Transverse colon (tissue), 4 donors: ENCODE measurements around the gene RPL13A. TPM values are rescaled to one million over a fixed set of nuclear protein-coding genes. Genes with fewer than 3 reads are reported as not detected.

Source experiments
- DNase-seq: peaks from one replicate; pipeline ENCODE4 v3.0.0-alpha.2; 2019
- H3K27ac ChIP-seq, 4 donors: fragments of 200-600 bp; sonication (generic); 2 replicates each; pipeline ENCODE4 v1.5.1; 2016 to 2018; ENCODE audit warnings: inconsistent platforms in 4 of 4
- H3K27me3 ChIP-seq: fragments of 200-600 bp; sonication (generic); 2 replicates; pipeline ENCODE4 v1.5.1; 2017; ENCODE audit warnings: inconsistent platforms
- H3K36me3 ChIP-seq, 4 donors: fragments of 200-600 bp; sonication (generic); 2 replicates each; pipeline ENCODE4 v1.5.1; 2017 to 2019; ENCODE audit warnings: inconsistent platforms in 4 of 4
- H3K4me1 ChIP-seq, 4 donors: fragments of 200-600 bp; sonication (generic); 2 replicates each; pipeline ENCODE4 v1.5.1; 2017 to 2020; ENCODE audit warnings: inconsistent platforms in 4 of 4
- H3K4me3 ChIP-seq, 4 donors: fragments of 200-600 bp; sonication (generic); 1 replicate in 1 of 4; 2 replicates in 3 of 4; pipeline versions ENCODE4 v1.5.1 to v1.6.1; 2017 to 2019; ENCODE audit warnings: inconsistent platforms in 4 of 4
- H3K9me3 ChIP-seq, 2 donors: fragments of 200-600 bp; sonication (generic); 2 replicates each; pipeline ENCODE4 v1.5.1; 2017 to 2019; ENCODE audit warnings: inconsistent platforms in 2 of 2
- EP300 ChIP-seq: sonication (generic); formaldehyde crosslinking; IDR thresholded peaks from one replicate; pipeline ENCODE4 v1.6.1; 2017; ENCODE audit warnings: antibody characterized with exemption, low read depth
- POLR2A ChIP-seq: fragments of 450-650 bp; IDR thresholded peaks from one replicate; pipeline ENCODE4 v1.6.1; 2016; ENCODE audit warnings: antibody characterized with exemption, mild to moderate bottlenecking, moderate library complexity
- POLR2AphosphoS5 ChIP-seq, 3 donors: sonication (generic); formaldehyde crosslinking; IDR thresholded peaks; one replicate each; pipeline ENCODE4 v1.6.1; 2016; ENCODE audit warnings: antibody characterized with exemption in 3 of 3
- WGBS, 2 donors: methylation state at CpG; one replicate each; pipeline ENCODE4 v1.1.5; 2018; ENCODE audit warnings: low coverage in 1 of 2; 5-methylcytosine and 5-hydroxymethylcytosine counted together
- in situ Hi-C, 4 donors: fragments of 200-750 bp; cut with MboI; loops; one replicate each; pipeline versions ENCODE4 v1.15.0 to v1.15.1; 2017; ENCODE audit warnings: low sequenced_read_pairs in 3 of 4, low pct_ligation_motif_present in 1 of 4, low pct_unique_long_range_greater_than_20kb in 1 of 4
- intact Hi-C: fragments of 100-400 bp; cut with DNase I; formaldehyde crosslinking; loops from one replicate; pipeline ENCODE4 v1.15.1; 2023; ENCODE audit warnings: low total_unique reads
- total RNA-seq, 4 donors: library from RNA; depleted of rRNA; stranded (reverse); fragments of >200 nt; gene quantifications; one replicate each; pipeline ENCODE4 v1.1.0, GENCODE V29; 2016
- TF ChIP-seq, protein P1 (sequence below), 5 experiments: fragments of 200-600 bp in 3 of 5; fragments of 450-650 bp in 2 of 5; sonication (generic) in 3 of 5; IDR thresholded peaks; 1 replicate in 2 of 5; 2 replicates in 3 of 5; pipeline ENCODE4 v1.5.1; 2016 to 2017; ENCODE audit warnings: antibody characterized with exemption in 5 of 5, inconsistent platforms in 3 of 5, mild to moderate bottlenecking in 2 of 5, moderate library complexity in 1 of 5

RPL13A gene
- total RNA-seq, 4 donors from 2014 or later = 1,219 to 2,956 (median 2,884) TPM

DNA sequence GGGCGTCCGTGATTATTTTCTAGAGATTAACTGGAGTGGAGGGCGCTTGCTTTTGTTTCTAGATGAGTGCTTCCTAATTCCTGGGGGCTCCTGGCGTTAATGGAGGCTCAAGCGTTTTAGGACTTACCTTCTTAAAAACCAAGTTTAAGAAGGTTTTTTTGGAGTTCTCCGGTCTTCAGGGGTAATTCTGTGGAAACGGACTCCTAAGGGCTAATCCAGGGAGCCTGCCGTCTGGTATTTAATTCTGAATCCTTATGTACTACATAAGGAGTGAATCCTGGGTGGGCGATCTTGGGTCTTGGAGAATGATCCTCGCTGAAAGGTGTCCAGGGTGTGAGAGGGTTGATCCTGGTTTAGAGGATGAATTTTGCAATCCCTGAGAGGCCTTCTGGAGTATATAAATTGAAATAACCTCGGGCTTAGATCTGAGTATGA, 9.2 kb downstream of the RPL13A start:
- TF ChIP-seq, protein P1, sequence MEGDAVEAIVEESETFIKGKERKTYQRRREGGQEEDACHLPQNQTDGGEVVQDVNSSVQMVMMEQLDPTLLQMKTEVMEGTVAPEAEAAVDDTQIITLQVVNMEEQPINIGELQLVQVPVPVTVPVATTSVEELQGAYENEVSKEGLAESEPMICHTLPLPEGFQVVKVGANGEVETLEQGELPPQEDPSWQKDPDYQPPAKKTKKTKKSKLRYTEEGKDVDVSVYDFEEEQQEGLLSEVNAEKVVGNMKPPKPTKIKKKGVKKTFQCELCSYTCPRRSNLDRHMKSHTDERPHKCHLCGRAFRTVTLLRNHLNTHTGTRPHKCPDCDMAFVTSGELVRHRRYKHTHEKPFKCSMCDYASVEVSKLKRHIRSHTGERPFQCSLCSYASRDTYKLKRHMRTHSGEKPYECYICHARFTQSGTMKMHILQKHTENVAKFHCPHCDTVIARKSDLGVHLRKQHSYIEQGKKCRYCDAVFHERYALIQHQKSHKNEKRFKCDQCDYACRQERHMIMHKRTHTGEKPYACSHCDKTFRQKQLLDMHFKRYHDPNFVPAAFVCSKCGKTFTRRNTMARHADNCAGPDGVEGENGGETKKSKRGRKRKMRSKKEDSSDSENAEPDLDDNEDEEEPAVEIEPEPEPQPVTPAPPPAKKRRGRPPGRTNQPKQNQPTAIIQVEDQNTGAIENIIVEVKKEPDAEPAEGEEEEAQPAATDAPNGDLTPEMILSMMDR (IDR thresholded peaks at IDR 0.05) = no peak
- no peak for TF ChIP-seq POLR2A
- no peak for TF ChIP-seq EP300
- TF ChIP-seq POLR2AphosphoS5 (IDR thresholded peaks at IDR 0.05) = no peak
- peaks cover 0 to 36% (median 13%) of the 10 kb centered on the region in 4 donors for H3K36me3 ChIP-seq
- H3K27ac ChIP-seq = peak overlapping the region; percentile 95 to 99 (median 96)
- intact Hi-C loops = no loop called here
- in situ Hi-C loops = loop anchor here in 1 of 4 donors (25.0 kb wide), 1 partner anchor 366 kb away; the partner anchor contains the start of genes PNKP and PTOV1
- H3K9me3 ChIP-seq = no peaks in the 10 kb centered on the region
- no peaks in the 10 kb centered on the region for H3K27me3 ChIP-seq
- H3K4me3 ChIP-seq = peak overlapping the region; percentile 88 to 97 (median 91)
- WGBS, 2 donors = 0% methylated on average over 2 to 11 of the region's 11 CpGs
- peaks cover 18 to 43% (median 32%) of the 10 kb centered on the region in 4 donors for H3K4me1 ChIP-seq
- DNase-seq = no peak

GRCh38 chr19:49497047-49497788, 9.8 kb downstream of the RPL13A start:
- peak overlapping the region; percentile 88 to 97 (median 91) for H3K4me3 ChIP-seq
- H3K27ac ChIP-seq = peak overlapping the region; percentile 95 to 99 (median 96)
- WGBS, 2 donors = 12 to 40% methylated on average over 1 to 22 of the region's 22 CpGs
- peaks cover 0 to 30% (median 10%) of the 10 kb centered on the region in 4 donors for H3K36me3 ChIP-seq
- H3K9me3 ChIP-seq = no peaks in the 10 kb centered on the region
- no peaks in the 10 kb centered on the region for H3K27me3 ChIP-seq
- H3K4me1 ChIP-seq = peaks cover 18 to 43% (median 32%) of the 10 kb centered on the region in 4 donors
- in situ Hi-C loops (loop anchor here in 1 of 4 donors (25.0 kb wide), 1 partner anchor 365 kb away; the partner anchor contains the start of genes PNKP and PTOV1), intact Hi-C loops (no loop called here)
- TF ChIP-seq, protein P1 (IDR thresholded peaks at IDR 0.05) = no peak
- TF ChIP-seq EP300 (no peak), POLR2A (peak; percentile 38), POLR2AphosphoS5 (IDR thresholded peaks at IDR 0.05) (peak; percentile 47 to 57 (median 55))
- peak; percentile 86 for DNase-seq

GRCh38 chr19:49497789-49498103, 10.3 kb downstream of the RPL13A start:
- Histone ChIP-seq H3K4me3 (peak overlapping the region in 2 of 4 donors; percentile 88 to 97), H3K4me1 (peaks cover 18 to 43% (median 32%) of the 10 kb centered on the region in 4 donors)

DNA sequence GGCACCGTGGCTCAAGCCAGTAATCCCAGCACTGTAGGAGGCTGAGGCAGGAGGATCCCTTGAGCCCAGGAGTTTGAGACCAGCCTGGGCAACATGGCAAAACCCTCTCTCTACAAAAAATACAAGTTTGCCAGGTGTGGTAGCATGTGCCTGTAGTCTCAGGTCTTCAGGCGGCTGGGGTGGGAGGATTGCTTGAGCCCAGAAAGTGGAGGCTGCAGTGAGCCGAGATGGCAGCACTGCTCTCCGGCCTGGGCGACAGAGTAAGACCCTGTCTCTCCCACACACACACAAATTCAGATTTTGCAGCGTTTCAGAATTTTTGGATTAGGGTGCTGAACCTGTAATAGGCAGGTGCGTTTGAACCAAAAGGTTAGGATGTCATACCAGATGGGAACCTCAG, 11.1 kb downstream of the RPL13A start:
- no peaks in the 10 kb centered on the region for H3K9me3 ChIP-seq
- in situ Hi-C loops (loop anchor here in 1 of 4 donors (25.0 kb wide), 1 partner anchor 364 kb away; the partner anchor contains the start of genes PNKP and PTOV1), intact Hi-C loops (no loop called here)
- no peak overlapping the region for H3K4me3 ChIP-seq
- 73% methylated on average over 7 of the region's 7 CpGs; no CpG with 5 or more reads in 1 of the 2 donors for WGBS, 2 donors
- peak overlapping the region in 2 of 4 donors; percentile 9 to 83 for H3K27ac ChIP-seq
- H3K27me3 ChIP-seq = no peaks in the 10 kb centered on the region
- H3K36me3 ChIP-seq = peaks cover 0 to 23% (median 6%) of the 10 kb centered on the region in 4 donors
- no peak for TF ChIP-seq POLR2A
- TF ChIP-seq POLR2AphosphoS5 (IDR thresholded peaks at IDR 0.05) = no peak
- TF ChIP-seq, protein P1 (IDR thresholded peaks at IDR 0.05) = no peak
- TF ChIP-seq EP300 = no peak
- H3K4me1 ChIP-seq = peaks cover 18 to 47% (median 34%) of the 10 kb centered on the region in 4 donors
- DNase-seq = no peak

More at GRCh38 chr19:49497789-49498103, 10.3 kb downstream of the RPL13A start:
- in situ Hi-C loops (loop anchor here in 1 of 4 donors (25.0 kb wide), 1 partner anchor 365 kb away; the partner anchor contains the start of genes PNKP and PTOV1), intact Hi-C loops (no loop called here)
- no peak for DNase-seq
- Histone ChIP-seq H3K9me3 (no peaks in the 10 kb centered on the region), H3K27ac (peak overlapping the region; percentile 95 to 99 (median 96)), H3K27me3 (no peaks in the 10 kb centered on the region), H3K36me3 (peaks cover 0 to 24% (median 7%) of the 10 kb centered on the region in 4 donors)
- 78 to 90% methylated on average over 2 to 12 of the region's 12 CpGs for WGBS, 2 donors
- TF ChIP-seq, protein P1 (IDR thresholded peaks at IDR 0.05) = no peak
- no peak for TF ChIP-seq POLR2AphosphoS5 (IDR thresholded peaks at IDR 0.05)
- no peak for TF ChIP-seq POLR2A
